K562 (cell line): ENCODE results near the gene RPN1. TPM values are rescaled to one million over a fixed set of nuclear protein-coding genes. Genes with fewer than 3 reads are reported as not detected.

Experiments used
- BRCA1 ChIP-seq, 2 experiments: fragments of 450-650 bp in 1 of 2; sonication (generic) in 1 of 2; formaldehyde crosslinking in 1 of 2; IDR thresholded peaks; 2 replicates each; pipeline versions ENCODE4 v1.5.0 to v1.6.1; 2017 to 2020; ENCODE audit warnings: mild to moderate bottlenecking in 1 of 2, missing genetic modification reagents in 1 of 2
- BRD4 ChIP-seq: fragments of 200-600 bp; sonication (generic); IDR thresholded peaks from 2 replicates; pipeline ENCODE4 v1.6.1; 2017; ENCODE audit warnings: inconsistent platforms
- CREM ChIP-seq: IDR thresholded peaks from 2 replicates; pipeline ENCODE4 v1.6.1; 2014; ENCODE audit warnings: antibody characterized with exemption, low read depth
- ETS2 ChIP-seq: IDR thresholded peaks from 2 replicates; pipeline ENCODE4 v1.6.1; 2016; ENCODE audit warnings: borderline replicate concordance, missing genetic modification characterization, mild to moderate bottlenecking, moderate library complexity, missing compliant biosample characterization; ENCODE audit not compliant: poor library complexity, severe bottlenecking
- ETV1 ChIP-seq: fragments of 450-650 bp; conservative IDR thresholded peaks from 2 replicates; pipeline ENCODE4 v1.6.1; 2016; ENCODE audit warnings: missing genetic modification characterization, control low read depth, low read depth, missing compliant biosample characterization
- HDAC8 ChIP-seq: fragments of 450-650 bp; IDR thresholded peaks from 2 replicates; pipeline ENCODE4 v1.6.1; 2016; ENCODE audit warnings: mild to moderate bottlenecking, missing genetic modification characterization, moderate library complexity, missing compliant biosample characterization
- HNRNPL ChIP-seq: fragments of 200-400 bp; formaldehyde crosslinking; IDR thresholded peaks from 2 replicates; pipeline ENCODE4 v1.6.1; 2017; ENCODE audit warnings: low read depth, mild to moderate bottlenecking, low read length
- MEF2A ChIP-seq: IDR thresholded peaks from 2 replicates; pipeline ENCODE4 v1.6.1; 2011; ENCODE audit warnings: low read depth, mild to moderate bottlenecking, low read length, moderate library complexity; ENCODE audit not compliant: control insufficient read depth
- MTA2 ChIP-seq: fragments of 450-650 bp; IDR thresholded peaks from 2 replicates; pipeline ENCODE4 v1.6.1; 2016; ENCODE audit warnings: low read depth
- NFATC3 ChIP-seq: fragments of 450-650 bp; IDR thresholded peaks from 2 replicates; pipeline ENCODE4 v1.6.1; 2017; ENCODE audit warnings: mild to moderate bottlenecking
- PHB ChIP-seq: fragments of 250-450 bp; sonication (Bioruptor Pico); IDR thresholded peaks from 2 replicates; pipeline ENCODE4 v1.5.0; 2021
- RBM39 ChIP-seq: fragments of 200-400 bp; formaldehyde crosslinking; optimal IDR thresholded peaks from 2 replicates; pipeline ENCODE3; 2018; ENCODE audit warnings: low read depth, low read length
- XRCC3 ChIP-seq: fragments of 450-650 bp; IDR thresholded peaks from 2 replicates; pipeline ENCODE4 v1.6.1; 2017; ENCODE audit warnings: mild to moderate bottlenecking, moderate library complexity
- ZC3H8 ChIP-seq: fragments of 450-650 bp; IDR thresholded peaks from 2 replicates; pipeline ENCODE4 v1.6.1; 2017
- ZNF184 ChIP-seq: sonication (generic); formaldehyde crosslinking; IDR thresholded peaks from 2 replicates; pipeline ENCODE4 v1.5.0; 2020; ENCODE audit warnings: missing genetic modification reagents
- ZNF318 ChIP-seq, 2 experiments: fragments of 450-650 bp; IDR thresholded peaks; 2 replicates each; pipeline ENCODE4 v1.6.1; 2016; ENCODE audit warnings: mild to moderate bottlenecking in 2 of 2, borderline replicate concordance in 1 of 2, low read depth in 1 of 2, moderate library complexity in 1 of 2
- ZNF668 ChIP-seq: fragments of 250-450 bp; sonication (Bioruptor Pico); IDR thresholded peaks from 2 replicates; pipeline ENCODE4 v1.8.0; 2022; ENCODE audit warnings: mild to moderate bottlenecking, inconsistent platforms
- ZSCAN32 ChIP-seq: fragments of 450-650 bp; formaldehyde crosslinking; IDR thresholded peaks from 2 replicates; pipeline ENCODE4 v1.4.0; 2020; ENCODE audit warnings: mild to moderate bottlenecking, moderate library complexity
- polyA plus RNA-seq, 8 experiments: library from polyadenylated mRNA; depleted of rRNA in 4 of 8; stranded (reverse) in 5 of 8; unstranded in 3 of 8; fragments of >200 nt; fragmentation: Nextera tagmentation in 2 of 8; fragmentation: Illumina TruSeq in 1 of 8; extraction: Ambion mirVana in 2 of 8; extraction: Trizol in 1 of 8; gene quantifications; 2 replicates each; pipeline versions ENCODE4 v1.2.1 to v1.2.3, GENCODE V29; 2011 to 2014; ENCODE audit warnings: inconsistent platforms in 1 of 8, missing spikeins in 1 of 8
- total RNA-seq, 7 experiments: library from RNA; depleted of rRNA in 6 of 7; stranded (reverse); fragments of >200 nt in 6 of 7; fragmentation: Illumina TruSeq in 2 of 7; extraction: Trizol in 2 of 7; gene quantifications; 2 replicates each; pipeline versions ENCODE4 v1.2.1 to v1.2.3, GENCODE V29; 2011 to 2021; ENCODE audit warnings: low replicate concordance in 1 of 7
- TF ChIP-seq, protein P1 (sequence below): fragments of 450-650 bp; conservative IDR thresholded peaks from 2 replicates; pipeline ENCODE4 v1.6.1; 2016; ENCODE audit warnings: missing genetic modification characterization, low read depth, mild to moderate bottlenecking, missing compliant biosample characterization, moderate library complexity

The RPN1 gene
- total and polyA plus RNA-seq, 9 of the 15 experiments (the other 6 are each of a cell fraction or from before 2014, with no cell fraction given): 39.5 to 300 (median 148) TPM

- TF ChIP-seq, protein P1, sequence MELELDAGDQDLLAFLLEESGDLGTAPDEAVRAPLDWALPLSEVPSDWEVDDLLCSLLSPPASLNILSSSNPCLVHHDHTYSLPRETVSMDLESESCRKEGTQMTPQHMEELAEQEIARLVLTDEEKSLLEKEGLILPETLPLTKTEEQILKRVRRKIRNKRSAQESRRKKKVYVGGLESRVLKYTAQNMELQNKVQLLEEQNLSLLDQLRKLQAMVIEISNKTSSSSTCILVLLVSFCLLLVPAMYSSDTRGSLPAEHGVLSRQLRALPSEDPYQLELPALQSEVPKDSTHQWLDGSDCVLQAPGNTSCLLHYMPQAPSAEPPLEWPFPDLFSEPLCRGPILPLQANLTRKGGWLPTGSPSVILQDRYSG (tag): no peak
- TF ChIP-seq ETS2 (tag) (no peak), ZNF668 (CRISPR knock-in tag) (no peak), ZNF184 (no peak), PHB (CRISPR knock-in tag) (peak; percentile 18; the same call in 1 of the 2 replicates), HNRNPL (peak; percentile 43; the same call in 1 of the 2 replicates), MTA2 (no peak), ZNF318 (IDR thresholded peaks at IDR 0.05; ENCODE audit: borderline replicate concordance in 1 of 2, low read depth in 1 of 2) (no peak), ETV1 (tag) (no peak), XRCC3 (no peak), ZSCAN32 (CRISPR knock-in tag) (no peak), RBM39 (no peak), BRD4 (0 out of 2 replicates have a peak, but pooled peaks have one; percentile 46), HDAC8 (tag) (0 out of 2 replicates have a peak, but pooled peaks have one; percentile 34), NFATC3 (no peak), CREM (peak; percentile 95), BRCA1 (IDR thresholded peaks at IDR 0.05) (no peak), BRCA1 (CRISPR knock-in tag; IDR thresholded peaks at IDR 0.05) (no peak), ZC3H8 (no peak), MEF2A (no peak)
These were observed at the start of gene RPN1 (continued) for GRCh38 chr3:128650096-128651050.
